Hepatocyte (in vitro differentiated cells): Measurements from ENCODE around the gene OPA3. TPM values are rescaled to one million over a fixed set of nuclear protein-coding genes. Genes with fewer than 3 reads are reported as not detected.

ENCODE experiments used
- DNase-seq: peaks from one replicate; pipeline ENCODE4 v3.0.0-alpha.2; 2016; ENCODE audit warnings: low spot score
- H2AFZ ChIP-seq: fragments of 200-600 bp; sonication (generic); 2 replicates; pipeline ENCODE4 v1.6.0; 2016; ENCODE audit warnings: antibody characterized with exemption, mild to moderate bottlenecking
- H3K27ac ChIP-seq: fragments of 200-600 bp; sonication (generic); 2 replicates; pipeline ENCODE4 v1.5.1; 2016; ENCODE audit warnings: mild to moderate bottlenecking
- H3K27me3 ChIP-seq: fragments of 200-600 bp; sonication (generic); 2 replicates; pipeline ENCODE4 v1.6.1; 2016
- H3K36me3 ChIP-seq: fragments of 200-600 bp; sonication (generic); replicated peaks from 2 replicates; pipeline ENCODE4 v1.5.1; 2016; ENCODE audit warnings: low read depth; ENCODE audit not compliant: insufficient read depth
- H3K4me1 ChIP-seq: fragments of 200-600 bp; sonication (generic); 2 replicates; pipeline ENCODE4 v1.5.1; 2016; ENCODE audit warnings: mild to moderate bottlenecking, moderate library complexity; ENCODE audit not compliant: insufficient read depth
- H3K4me2 ChIP-seq: fragments of 200-600 bp; sonication (generic); 2 replicates; pipeline ENCODE4 v1.6.0; 2016
- H3K4me3 ChIP-seq: fragments of 200-600 bp; sonication (generic); 2 replicates; pipeline ENCODE4 v1.5.1; 2016; ENCODE audit warnings: mild to moderate bottlenecking
- H3K79me2 ChIP-seq: fragments of 200-600 bp; sonication (generic); 2 replicates; pipeline ENCODE4 v1.6.0; 2017; ENCODE audit warnings: mild to moderate bottlenecking
- H3K9me2 ChIP-seq: fragments of 200-600 bp; sonication (generic); replicated peaks from 2 replicates; pipeline ENCODE4 v1.6.0; 2017; ENCODE audit warnings: mild to moderate bottlenecking; ENCODE audit not compliant: insufficient read depth
- H3K9me3 ChIP-seq: fragments of 200-600 bp; sonication (generic); 2 replicates; pipeline ENCODE4 v1.5.1; 2016; ENCODE audit warnings: low read depth, mild to moderate bottlenecking
- H4K20me1 ChIP-seq: fragments of 200-600 bp; sonication (generic); 2 replicates; pipeline ENCODE4 v1.6.0; 2016; ENCODE audit warnings: mild to moderate bottlenecking; ENCODE audit not compliant: insufficient read depth, poor library complexity, severe bottlenecking
- EZH2 ChIP-seq: fragments of 200-600 bp; sonication (generic); IDR thresholded peaks from 2 replicates; pipeline ENCODE4 v1.6.1; 2016; ENCODE audit warnings: antibody characterized with exemption, mild to moderate bottlenecking, borderline replicate concordance
- EZH2phosphoT487 ChIP-seq: fragments of 200-600 bp; sonication (generic); IDR thresholded peaks from one replicate; pipeline ENCODE4 v1.6.1; 2018; ENCODE audit warnings: antibody characterized with exemption, mild to moderate bottlenecking, low read depth, moderate library complexity; ENCODE audit not compliant: unreplicated experiment, severe bottlenecking
- WGBS: methylation state at CpG from one replicate; pipeline ENCODE4 v1.1.6; 2016; ENCODE audit warnings: low lambda C conversion rate; ENCODE audit errors: missing lambda C conversion rate; 5-methylcytosine and 5-hydroxymethylcytosine counted together
- polyA plus RNA-seq: library from polyadenylated mRNA; unstranded; fragments of >200 nt; fragmentation: Nextera tagmentation; extraction: Ambion mirVana; gene quantifications from 2 replicates; pipeline ENCODE4 v1.2.1, GENCODE V29; 2016
- total RNA-seq: library from RNA; depleted of rRNA; stranded (reverse); fragments of >200 nt; gene quantifications from 2 replicates; pipeline ENCODE4 v1.2.3, GENCODE V29; 2014
- TF ChIP-seq, protein P1 (sequence below): fragments of 200-600 bp; sonication (generic); IDR thresholded peaks from 2 replicates; pipeline ENCODE4 v1.5.1; 2016; ENCODE audit warnings: antibody characterized with exemption, mild to moderate bottlenecking; ENCODE audit not compliant: poor library complexity

Gene OPA3
- total and polyA plus RNA-seq, 2 experiments from 2014 or later: 15.0 to 15.1 TPM

DNA sequence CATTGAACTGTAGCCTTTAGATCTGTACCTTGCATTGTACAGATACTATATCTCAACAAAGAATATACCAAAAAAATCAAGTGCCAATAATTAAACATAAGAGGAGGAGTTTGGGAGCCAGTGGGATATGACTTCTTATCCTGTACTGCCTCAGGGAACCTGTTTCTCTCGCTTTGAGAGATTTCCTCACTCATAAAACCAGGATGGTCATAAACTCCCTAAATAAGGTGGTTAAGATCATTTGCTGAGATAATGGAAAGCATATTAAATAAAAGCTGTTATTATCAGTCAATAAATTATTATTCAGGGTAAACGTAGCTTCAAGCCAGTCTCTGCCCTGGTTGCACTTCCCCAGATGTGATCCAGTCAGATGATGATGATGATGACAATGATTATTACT lies 17.0 kb downstream of the OPA3 start:
- WGBS: 50% methylated on average over 2 of the region's 2 CpGs
- TF ChIP-seq, protein P1, sequence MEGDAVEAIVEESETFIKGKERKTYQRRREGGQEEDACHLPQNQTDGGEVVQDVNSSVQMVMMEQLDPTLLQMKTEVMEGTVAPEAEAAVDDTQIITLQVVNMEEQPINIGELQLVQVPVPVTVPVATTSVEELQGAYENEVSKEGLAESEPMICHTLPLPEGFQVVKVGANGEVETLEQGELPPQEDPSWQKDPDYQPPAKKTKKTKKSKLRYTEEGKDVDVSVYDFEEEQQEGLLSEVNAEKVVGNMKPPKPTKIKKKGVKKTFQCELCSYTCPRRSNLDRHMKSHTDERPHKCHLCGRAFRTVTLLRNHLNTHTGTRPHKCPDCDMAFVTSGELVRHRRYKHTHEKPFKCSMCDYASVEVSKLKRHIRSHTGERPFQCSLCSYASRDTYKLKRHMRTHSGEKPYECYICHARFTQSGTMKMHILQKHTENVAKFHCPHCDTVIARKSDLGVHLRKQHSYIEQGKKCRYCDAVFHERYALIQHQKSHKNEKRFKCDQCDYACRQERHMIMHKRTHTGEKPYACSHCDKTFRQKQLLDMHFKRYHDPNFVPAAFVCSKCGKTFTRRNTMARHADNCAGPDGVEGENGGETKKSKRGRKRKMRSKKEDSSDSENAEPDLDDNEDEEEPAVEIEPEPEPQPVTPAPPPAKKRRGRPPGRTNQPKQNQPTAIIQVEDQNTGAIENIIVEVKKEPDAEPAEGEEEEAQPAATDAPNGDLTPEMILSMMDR: no peak
- TF ChIP-seq EZH2 (no peak), EZH2phosphoT487 (no peak)

DNA sequence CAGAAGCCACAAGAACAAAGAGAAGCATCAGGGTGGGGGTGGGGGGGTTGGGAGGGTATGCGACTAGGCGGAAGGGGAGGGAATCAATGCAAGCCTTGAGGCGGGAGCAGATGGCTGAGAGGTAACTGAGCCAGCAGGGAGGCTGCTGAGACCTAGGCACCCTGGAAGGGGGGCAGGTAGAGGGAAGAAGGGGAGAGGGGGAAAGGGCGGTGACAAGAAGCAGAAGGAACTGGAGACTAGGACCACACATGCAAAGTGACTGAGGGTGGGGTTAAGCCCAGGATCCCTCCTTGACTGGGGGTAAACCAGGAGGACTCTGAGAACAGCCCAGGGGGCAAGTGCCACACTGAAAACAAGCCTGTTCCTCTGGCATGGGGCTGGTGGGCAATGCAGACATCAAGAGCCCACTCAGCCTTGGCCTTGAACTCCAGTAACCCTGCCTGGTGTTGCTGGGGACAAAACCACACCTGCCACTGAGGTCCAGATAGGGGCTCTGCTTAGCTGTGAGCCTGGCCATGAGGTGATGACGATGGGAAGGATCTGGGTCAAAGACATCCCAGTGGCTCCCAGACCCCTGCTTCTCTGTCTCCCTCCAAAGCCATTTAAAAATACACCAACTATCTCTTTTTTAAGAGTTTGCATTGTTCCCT lies 20.3 kb downstream of the OPA3 start:
- H3K4me3 ChIP-seq: no peak overlapping the region

More for the DNA sequence above, 17.0 kb downstream of the OPA3 start:
- peaks cover 29% of the 10 kb centered on the region for H3K79me2 ChIP-seq
- no peaks in the 10 kb centered on the region for H4K20me1 ChIP-seq
- no peak for DNase-seq
- H3K27ac ChIP-seq: no peak overlapping the region
- no peaks in the 10 kb centered on the region for H3K36me3 ChIP-seq
- no peak overlapping the region for H3K4me3 ChIP-seq
- no peak overlapping the region for H2AFZ ChIP-seq
- H3K27me3 ChIP-seq: no peaks in the 10 kb centered on the region
- H3K9me3 ChIP-seq: no peaks in the 10 kb centered on the region
- H3K4me2 ChIP-seq: no peak overlapping the region
- no peaks in the 10 kb centered on the region for H3K4me1 ChIP-seq
- no peaks in the 10 kb centered on the region for H3K9me2 ChIP-seq

DNA sequence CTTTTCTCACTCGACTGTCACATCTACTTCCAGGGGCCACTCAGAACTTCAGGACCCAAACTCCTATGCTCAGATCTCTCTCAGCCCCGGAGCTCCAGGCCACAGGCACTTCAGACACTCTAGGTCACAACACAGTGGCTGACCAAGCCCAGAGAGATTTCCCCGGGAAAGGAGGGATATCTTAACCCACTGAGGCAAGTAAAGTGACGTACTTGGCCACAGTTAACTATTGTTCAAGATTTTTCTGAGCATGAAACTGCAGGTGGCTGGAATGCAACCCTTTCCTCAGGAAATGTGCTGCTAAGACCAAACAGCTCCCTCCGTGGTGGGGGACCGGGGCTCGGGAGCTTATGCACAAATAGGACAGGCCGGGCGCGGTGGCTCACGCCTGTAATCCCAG lies 23.9 kb downstream of the OPA3 start:
- H3K4me3 ChIP-seq: no peak overlapping the region
- no peak overlapping the region for H3K27ac ChIP-seq

More for the DNA sequence above, 20.3 kb downstream of the OPA3 start:
- DNase-seq: no peak
- Histone ChIP-seq H3K4me1 (no peaks in the 10 kb centered on the region), H3K9me2 (no peaks in the 10 kb centered on the region), H4K20me1 (no peaks in the 10 kb centered on the region), H3K9me3 (no peaks in the 10 kb centered on the region), H3K36me3 (no peaks in the 10 kb centered on the region), H3K27me3 (no peaks in the 10 kb centered on the region), H2AFZ (no peak overlapping the region), H3K4me2 (no peak overlapping the region), H3K79me2 (peaks cover 19% of the 10 kb centered on the region), H3K27ac (no peak overlapping the region)
- TF ChIP-seq, protein P1: no peak
- TF ChIP-seq EZH2phosphoT487: no peak
- TF ChIP-seq EZH2: no peak
- WGBS: 60% methylated on average over 4 of the region's 5 CpGs

More for the DNA sequence above, 23.9 kb downstream of the OPA3 start:
- Histone ChIP-seq H3K4me1 (no peaks in the 10 kb centered on the region), H2AFZ (no peak overlapping the region), H3K9me2 (no peaks in the 10 kb centered on the region), H3K79me2 (peaks cover 17% of the 10 kb centered on the region), H3K4me2 (no peak overlapping the region), H3K36me3 (no peaks in the 10 kb centered on the region), H4K20me1 (no peaks in the 10 kb centered on the region), H3K9me3 (no peaks in the 10 kb centered on the region), H3K27me3 (no peaks in the 10 kb centered on the region)
- no peak for TF ChIP-seq EZH2
- no peak for TF ChIP-seq EZH2phosphoT487
- TF ChIP-seq, protein P1: no peak
- WGBS: 85% methylated on average over 11 of the region's 11 CpGs
- no peak for DNase-seq
